H4 (cell line): ENCODE results near the gene ALX4. TPM values are rescaled to one million over a fixed set of nuclear protein-coding genes. Genes with fewer than 3 reads are reported as not detected.
A peak's percentile ranks its signal among the peaks of the same experiment; 100 is the strongest.

ENCODE experiments used
- DNase-seq: peaks from one replicate; pipeline ENCODE4 v3.0.0-alpha.2; 2015; ENCODE audit warnings: low spot score
- total RNA-seq: library from RNA; depleted of rRNA; stranded (reverse); fragments of >200 nt; shearing (Covaris generic); gene quantifications from 2 replicates; pipeline ENCODE4 v1.2.3, GENCODE V29; 2014

The ALX4 gene
- total RNA-seq, 1 experiment from 2014 or later, result 2.9 TPM

DNA sequence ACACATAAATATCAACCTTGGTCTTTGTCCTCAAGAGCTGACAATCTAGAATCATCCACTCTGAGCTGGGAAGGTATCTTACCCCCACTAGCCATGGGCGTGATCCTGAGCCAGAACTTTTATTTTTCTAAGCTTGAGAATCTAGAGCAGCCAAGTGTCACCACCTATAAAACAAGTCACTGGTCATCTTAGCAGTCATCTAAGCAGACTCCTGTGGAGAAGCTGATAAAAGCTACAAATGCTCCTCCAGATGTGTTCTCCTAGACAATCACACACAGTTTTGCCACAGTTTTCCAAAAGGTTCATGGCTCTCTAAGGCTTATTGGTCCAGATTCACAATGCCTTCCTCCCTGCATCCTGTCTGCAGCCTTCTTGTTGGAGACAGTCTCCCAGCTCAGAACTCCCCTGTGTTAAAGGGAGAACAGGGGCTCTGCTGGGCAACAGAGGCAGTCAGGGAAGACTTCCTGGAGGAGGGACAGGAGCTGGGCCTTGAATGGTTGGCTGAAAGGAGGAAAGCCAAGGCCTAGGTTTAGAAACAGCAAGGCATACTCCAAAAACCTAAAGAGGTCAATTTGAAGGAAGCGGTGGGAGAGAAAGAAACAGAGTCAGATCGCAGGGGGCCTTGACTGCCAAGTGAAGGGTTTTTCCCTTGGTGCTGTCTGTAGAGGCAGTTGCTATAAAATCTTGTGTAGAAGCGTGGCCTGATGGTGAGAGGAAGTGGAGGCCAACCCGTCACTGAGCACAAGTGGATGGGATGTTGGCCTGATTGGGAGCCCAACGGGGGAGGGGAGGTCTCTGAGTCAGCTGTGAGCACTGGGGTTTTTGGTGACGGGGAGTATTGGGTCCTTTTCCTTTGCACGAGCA is 42.0 kb downstream of the ALX4 start:
- no peak for DNase-seq

- no peak for DNase-seq
Measured at GRCh38 chr11:44267006-44267749, 42.8 kb downstream of the ALX4 start.

DNA sequence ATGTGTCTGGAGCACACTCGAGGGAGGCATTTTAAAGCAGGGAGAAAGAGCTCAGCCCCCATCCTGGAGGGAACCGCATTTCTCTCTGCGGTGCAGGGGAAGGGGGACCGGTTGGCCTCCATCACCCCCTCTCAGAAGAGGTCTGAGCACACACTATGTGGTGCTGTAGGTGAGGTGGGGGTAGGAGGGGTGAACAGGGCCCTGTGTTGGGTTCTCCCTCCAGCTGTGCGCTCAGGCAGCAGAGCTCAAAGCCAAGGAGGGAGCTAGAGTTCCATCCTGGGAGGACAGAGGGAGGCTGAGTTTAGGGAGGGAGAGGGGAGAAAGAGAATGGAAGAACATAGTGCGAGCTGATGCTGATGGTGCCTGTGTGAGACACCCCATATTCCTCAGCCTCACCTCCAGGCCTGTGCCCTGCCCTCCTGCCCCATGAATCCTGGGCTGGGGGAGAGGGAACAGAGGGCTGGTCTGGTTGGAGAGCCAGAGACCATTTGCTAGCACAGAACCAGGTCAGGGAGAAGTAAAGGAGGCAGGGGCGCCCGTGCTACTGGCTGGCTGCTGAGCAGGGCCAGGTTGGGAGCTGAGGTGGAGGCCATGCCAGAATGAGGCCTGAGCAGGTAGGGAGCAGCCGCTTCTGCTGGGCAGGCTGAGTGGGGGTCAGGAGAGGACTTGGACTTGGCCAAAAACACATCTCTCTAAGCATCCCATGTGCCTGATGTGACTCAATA is 43.7 kb downstream of the ALX4 start:
- DNase-seq, result no peak

DNA sequence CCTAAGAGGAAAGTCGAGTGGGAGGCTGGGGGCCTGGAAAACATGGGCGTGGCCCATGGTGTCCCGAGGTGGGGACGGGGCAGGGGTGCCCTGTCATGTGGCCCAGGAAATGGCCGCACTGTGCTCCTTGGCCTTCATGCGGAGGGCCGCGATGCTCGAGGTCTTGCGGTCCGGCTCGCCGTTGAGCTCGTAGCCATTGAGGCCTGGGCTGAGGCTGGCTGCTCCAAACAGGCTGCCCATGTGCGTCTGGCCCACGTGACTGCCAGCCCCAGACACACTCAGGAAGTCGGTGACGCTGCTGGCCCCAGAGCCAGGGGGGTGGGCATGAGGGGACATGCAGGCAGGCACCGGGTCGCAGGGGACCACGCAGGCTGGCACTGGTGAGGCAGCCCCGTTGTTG is 45.2 kb downstream of the ALX4 start:
- no peak for DNase-seq

DNA sequence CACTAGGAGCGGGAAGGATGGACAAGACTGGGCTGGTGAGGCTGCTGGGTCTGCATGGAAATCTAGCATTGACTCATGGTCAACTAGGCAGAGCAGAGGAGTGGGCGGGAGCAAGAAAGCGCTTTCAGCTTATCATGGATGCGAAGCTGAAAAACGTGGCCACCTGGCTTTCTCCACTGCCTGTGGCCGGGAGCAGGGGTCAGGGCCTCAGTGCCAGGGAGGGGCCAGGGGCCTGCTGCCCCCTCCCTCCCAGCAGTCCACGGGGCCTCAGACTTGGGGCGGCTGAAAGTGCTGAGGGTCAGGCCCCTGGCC is 45.5 kb downstream of the ALX4 start:
- DNase-seq, result no peak

DNA sequence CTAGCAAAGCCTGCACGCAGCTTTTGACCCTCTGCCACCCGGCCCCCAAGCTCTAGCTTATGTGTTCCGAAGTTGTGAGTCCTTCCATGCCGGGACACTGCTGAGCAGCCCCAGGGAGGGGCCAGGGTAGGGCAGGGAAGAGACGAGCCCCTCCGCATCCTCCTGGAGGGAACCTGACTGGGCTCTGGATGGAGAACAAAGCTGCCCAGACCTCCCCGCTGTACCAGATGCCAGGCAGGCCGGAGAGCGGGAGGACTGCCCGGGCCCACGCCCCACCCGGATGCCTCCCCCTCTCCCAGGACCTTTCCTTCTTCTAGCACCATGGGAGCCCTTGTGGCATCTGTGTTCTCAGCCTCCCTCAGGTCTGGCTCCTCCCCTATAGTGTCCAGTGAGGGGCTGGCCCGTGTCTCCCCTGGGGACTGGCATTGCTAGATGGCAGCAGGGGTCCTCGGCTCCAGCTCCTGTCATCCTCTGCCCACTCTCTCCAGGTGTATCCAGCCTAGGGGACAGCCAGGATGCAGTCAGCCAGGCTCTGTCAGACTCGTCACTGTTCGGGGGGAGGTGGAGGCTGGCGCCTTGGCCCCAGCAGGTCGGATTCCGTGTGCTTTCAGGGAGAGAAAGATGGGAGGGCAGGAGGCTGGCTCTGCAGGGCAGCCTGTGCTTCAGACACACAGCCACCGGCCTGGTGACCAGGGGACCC is 46.1 kb downstream of the ALX4 start:
- DNase-seq, result no peak

DNA sequence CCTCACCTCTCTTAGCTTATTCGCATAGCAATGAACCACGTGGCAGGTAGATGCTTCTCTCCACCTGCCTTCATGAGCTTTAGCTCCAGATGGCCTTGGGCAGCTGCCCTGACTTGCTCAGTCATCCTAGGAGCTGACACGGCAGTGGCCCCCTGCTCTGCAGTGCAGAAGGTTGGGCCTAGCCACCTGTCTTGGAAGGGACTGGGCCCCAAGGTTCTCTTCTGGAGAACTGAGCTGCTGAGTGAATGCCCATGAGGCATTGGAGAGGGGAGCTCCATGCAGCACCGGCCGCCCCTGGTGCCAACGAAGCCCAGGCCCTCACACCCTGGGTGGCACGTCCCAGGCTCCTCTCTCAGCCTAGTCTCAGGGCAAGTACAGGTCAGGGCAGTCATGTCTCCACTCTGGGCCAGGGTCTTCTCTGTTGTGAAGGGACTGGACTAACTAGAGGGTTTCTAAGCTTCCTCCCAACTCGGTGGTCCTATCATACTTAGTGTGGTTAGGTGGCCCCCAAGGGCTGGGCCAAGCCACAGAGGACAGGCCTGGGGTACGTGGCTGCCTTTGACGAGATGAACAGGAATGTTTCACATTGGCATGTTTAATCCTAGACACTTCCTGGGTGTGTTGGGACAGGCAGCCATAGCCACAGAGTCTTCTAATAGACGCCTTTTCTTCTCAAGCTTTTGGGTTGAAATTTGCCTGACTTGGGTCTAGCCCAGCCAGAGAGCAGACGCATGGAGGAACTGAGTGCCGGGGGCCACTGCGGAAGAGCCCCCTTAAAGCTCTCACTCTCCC is 47.9 kb downstream of the ALX4 start:
- DNase-seq, result no peak

- no peak for DNase-seq
Measured at GRCh38 chr11:44260081-44260480, 49.9 kb downstream of the ALX4 start.

GRCh38 chr11:44258839-44259420 is 51.0 kb downstream of the ALX4 start:
- no peak for DNase-seq

DNA sequence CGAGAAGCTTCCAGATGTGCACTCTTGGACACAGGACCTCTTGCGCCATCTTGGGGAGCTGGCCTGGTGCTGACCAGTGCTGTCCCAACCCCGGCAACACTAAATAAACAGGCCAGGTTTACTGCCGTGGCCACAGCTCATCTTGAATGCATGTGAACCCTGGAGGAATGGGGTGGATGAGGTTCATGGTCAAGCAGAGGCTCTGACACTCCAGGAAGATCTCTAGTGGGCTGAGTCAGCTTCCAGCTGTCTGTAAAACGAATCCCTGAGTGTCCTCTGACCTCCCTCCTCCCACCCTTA is 51.8 kb downstream of the ALX4 start:
- no peak for DNase-seq

- DNase-seq, result no peak
Measured at GRCh38 chr11:44257338-44258189, 52.4 kb downstream of the ALX4 start.

GRCh38 chr11:44256673-44257291 is 53.2 kb downstream of the ALX4 start:
- no peak for DNase-seq

GRCh38 chr11:44255406-44256071 is 54.4 kb downstream of the ALX4 start:
- DNase-seq, result no peak

GRCh38 chr11:44252999-44253602 is 56.8 kb downstream of the ALX4 start:
- no peak for DNase-seq

DNA sequence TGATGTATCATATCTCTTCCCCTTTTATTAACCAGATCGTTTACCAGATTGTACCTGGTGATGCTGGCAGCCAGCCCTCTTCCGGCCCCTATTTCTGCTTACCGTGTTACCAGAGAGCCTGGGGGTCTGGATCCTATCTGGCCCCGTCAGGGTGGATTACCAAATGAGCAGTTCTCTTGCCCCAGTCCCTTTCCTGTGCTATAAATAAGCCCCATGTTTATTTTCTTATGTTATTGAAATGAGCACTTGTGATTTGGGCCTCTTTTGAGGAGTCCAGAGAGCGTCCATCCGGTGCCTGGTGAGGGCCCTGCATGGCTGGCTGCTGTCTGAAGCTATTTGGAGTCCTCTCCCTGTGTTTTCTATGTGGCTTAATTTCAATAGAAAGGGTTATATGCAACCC is 59.5 kb downstream of the ALX4 start:
- DNase-seq, result no peak

DNA sequence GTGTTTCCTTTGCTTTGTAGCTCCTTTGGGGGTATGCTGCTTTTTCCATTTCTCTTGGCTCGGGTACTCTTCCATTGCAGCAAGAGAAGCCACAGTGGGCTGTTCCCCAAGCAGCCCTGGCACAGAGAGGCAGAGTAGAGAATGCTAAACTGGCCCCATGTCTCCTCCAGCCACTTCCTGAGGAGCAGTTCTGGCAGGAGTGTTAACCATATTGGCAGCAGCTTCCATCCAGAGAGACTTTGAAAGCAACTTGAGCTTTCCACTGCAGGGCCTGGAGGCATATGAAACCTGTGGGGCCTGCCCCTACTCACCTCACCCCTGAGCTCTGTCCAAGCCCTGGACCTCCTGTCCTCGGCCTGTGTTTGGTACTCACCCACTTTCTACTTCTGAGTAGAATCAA is 61.8 kb downstream of the ALX4 start:
- no peak for DNase-seq

DNA sequence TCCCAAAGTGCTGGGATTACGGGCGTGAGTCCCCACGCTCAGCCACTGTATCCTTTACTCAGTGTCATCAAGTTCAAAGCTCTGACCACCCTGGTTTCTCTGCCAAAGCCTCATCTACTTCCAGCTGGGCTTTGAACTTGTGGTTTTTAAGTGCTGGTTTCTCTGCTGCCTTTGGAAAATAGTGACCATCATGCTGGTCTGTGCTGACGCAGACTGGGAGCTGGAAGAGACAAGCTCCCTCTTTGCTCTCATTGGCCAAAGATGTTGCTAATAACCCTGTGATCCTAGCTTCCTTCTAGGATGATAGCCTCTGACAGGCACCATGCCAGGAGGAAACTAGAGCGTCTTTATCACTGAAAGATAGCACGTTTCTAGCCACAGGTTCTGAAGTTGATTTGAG is 62.4 kb downstream of the ALX4 start:
- DNase-seq, result no peak

DNA sequence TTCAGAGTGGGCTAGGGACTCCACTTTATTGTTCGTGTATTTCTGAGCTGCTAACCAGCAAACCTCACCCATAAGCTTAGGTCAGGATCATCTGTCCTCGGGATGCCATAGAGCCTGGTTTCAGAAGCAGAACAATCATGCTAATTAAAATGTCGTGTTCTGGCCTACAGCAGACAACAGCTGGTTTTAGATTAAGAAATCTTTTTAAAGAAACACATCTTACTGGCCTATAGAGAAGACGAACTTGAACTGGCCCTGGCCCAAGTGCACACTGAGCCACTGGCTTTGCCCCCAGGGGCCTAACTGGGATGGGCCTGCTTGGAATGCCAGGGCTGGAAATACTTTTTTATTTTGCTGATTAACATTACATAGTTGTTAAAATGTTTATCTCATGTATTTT is 63.2 kb downstream of the ALX4 start:
- peak; percentile 35 for DNase-seq
